ENCODE data around the gene USP48. TPM values are rescaled to one million over a fixed set of nuclear protein-coding genes. Genes with fewer than 3 reads are reported as not detected.

Gene USP48
- total RNA-seq, 2 experiments from 2014 or later: 73.3 to 76.0 TPM

GRCh38 chr1:21829294-21829693 lies 46.3 kb upstream of the USP48 start:
- H3K9me3 ChIP-seq (ENCODE audit: control insufficient read depth in 1 of 2, insufficient read depth in 1 of 2, low read length in 2 of 2): peaks cover 5 to 23% of the 10 kb centered on the region in 2 experiments
- no peak overlapping the region for H3K27ac ChIP-seq (ENCODE audit: low read depth in 1 of 2, low read length in 2 of 2)
- Mint-ChIP-seq H3K36me3 (ENCODE audit: low read depth) (peaks cover 18% of the 10 kb centered on the region), H3K4me3 (no peak overlapping the region), H3K4me1 (ENCODE audit: low read depth) (no peaks in the 10 kb centered on the region), H3K27me3 (no peaks in the 10 kb centered on the region), H3K9me3 (peaks cover 6% of the 10 kb centered on the region), H3K27ac (no peak overlapping the region)
- H3K36me3 ChIP-seq (ENCODE audit: insufficient read depth, low read length): peaks cover 3% of the 10 kb centered on the region
- intact Hi-C loops (cut with DNase I, micrococcal nuclease): no loop called here
- DNase-seq: no peak
- ChIA-PET CTCF (no interaction called here), POLR2A (no interaction called here)
- no peak overlapping the region for H3K4me3 ChIP-seq (ENCODE audit: low read length)
- no peak for ATAC-seq (ENCODE audit: poor library complexity)
- H3K4me1 ChIP-seq (ENCODE audit: insufficient read depth, low read length): no peaks in the 10 kb centered on the region
- TF ChIP-seq, protein P1, sequence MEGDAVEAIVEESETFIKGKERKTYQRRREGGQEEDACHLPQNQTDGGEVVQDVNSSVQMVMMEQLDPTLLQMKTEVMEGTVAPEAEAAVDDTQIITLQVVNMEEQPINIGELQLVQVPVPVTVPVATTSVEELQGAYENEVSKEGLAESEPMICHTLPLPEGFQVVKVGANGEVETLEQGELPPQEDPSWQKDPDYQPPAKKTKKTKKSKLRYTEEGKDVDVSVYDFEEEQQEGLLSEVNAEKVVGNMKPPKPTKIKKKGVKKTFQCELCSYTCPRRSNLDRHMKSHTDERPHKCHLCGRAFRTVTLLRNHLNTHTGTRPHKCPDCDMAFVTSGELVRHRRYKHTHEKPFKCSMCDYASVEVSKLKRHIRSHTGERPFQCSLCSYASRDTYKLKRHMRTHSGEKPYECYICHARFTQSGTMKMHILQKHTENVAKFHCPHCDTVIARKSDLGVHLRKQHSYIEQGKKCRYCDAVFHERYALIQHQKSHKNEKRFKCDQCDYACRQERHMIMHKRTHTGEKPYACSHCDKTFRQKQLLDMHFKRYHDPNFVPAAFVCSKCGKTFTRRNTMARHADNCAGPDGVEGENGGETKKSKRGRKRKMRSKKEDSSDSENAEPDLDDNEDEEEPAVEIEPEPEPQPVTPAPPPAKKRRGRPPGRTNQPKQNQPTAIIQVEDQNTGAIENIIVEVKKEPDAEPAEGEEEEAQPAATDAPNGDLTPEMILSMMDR (IDR thresholded peaks at IDR 0.05): no peak
- H3K27me3 ChIP-seq (ENCODE audit: control insufficient read depth in 1 of 2, insufficient read depth in 2 of 2, low read length in 2 of 2): no peaks in the 10 kb centered on the region

- intact Hi-C loops (cut with DNase I, micrococcal nuclease): no loop called here
- POLR2A ChIA-PET: no interaction called here
- DNase-seq (peak in 1 of 14 experiments; percentile 12), ATAC-seq (ENCODE audit: poor library complexity) (no peak)
- Histone ChIP-seq H3K36me3 (ENCODE audit: insufficient read depth, low read length) (no peaks in the 10 kb centered on the region), H3K4me1 (ENCODE audit: insufficient read depth, low read length) (no peaks in the 10 kb centered on the region), H3K27ac (ENCODE audit: low read depth in 1 of 2, low read length in 2 of 2) (no peak overlapping the region), H3K4me3 (ENCODE audit: low read length) (no peak overlapping the region), H3K27me3 (ENCODE audit: control insufficient read depth in 1 of 2, insufficient read depth in 2 of 2, low read length in 2 of 2) (no peaks in the 10 kb centered on the region), H3K9me3 (ENCODE audit: control insufficient read depth in 1 of 2, insufficient read depth in 1 of 2, low read length in 2 of 2) (peaks cover 2 to 17% of the 10 kb centered on the region in 2 experiments)
- H3K4me3 Mint-ChIP-seq: no peak overlapping the region
- peaks cover 12% of the 10 kb centered on the region for H3K36me3 Mint-ChIP-seq (ENCODE audit: low read depth)
- H3K27me3 Mint-ChIP-seq: no peaks in the 10 kb centered on the region
- H3K27ac Mint-ChIP-seq: no peak overlapping the region
- no peaks in the 10 kb centered on the region for H3K4me1 Mint-ChIP-seq (ENCODE audit: low read depth)
- CTCF ChIA-PET: no interaction called here
- peaks cover 3% of the 10 kb centered on the region for H3K9me3 Mint-ChIP-seq
- TF ChIP-seq, protein P1 (IDR thresholded peaks at IDR 0.05): no peak
These were observed 45.7 kb upstream of the USP48 start for GRCh38 chr1:21828506-21829210.

DNA sequence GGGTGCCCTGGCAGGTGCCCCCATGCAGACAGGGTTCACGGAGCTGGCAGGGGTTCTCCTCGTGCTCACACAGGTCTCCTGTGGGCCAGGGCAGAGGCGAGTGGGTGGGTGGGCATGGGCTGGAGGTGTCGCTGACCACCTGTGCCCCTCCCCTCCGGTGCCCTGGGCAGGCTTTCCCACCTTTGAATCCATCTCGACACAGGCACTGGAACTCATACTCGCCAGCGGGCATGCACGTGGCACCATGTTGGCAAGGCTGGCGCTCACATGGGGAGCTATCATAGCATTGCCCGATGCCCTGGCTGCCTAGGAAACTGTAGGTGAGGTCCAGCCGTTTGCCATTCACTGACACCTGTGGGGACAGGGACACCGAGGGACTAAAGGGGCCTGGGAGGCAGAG lies 45.1 kb upstream of the USP48 start:
- Histone ChIP-seq H3K27ac (ENCODE audit: low read depth in 1 of 2, low read length in 2 of 2) (no peak overlapping the region), H3K4me1 (ENCODE audit: insufficient read depth, low read length) (no peaks in the 10 kb centered on the region), H3K9me3 (ENCODE audit: control insufficient read depth in 1 of 2, insufficient read depth in 1 of 2, low read length in 2 of 2) (peaks cover 0 to 12% of the 10 kb centered on the region in 2 experiments), H3K36me3 (ENCODE audit: insufficient read depth, low read length) (no peaks in the 10 kb centered on the region), H3K4me3 (ENCODE audit: low read length) (no peak overlapping the region), H3K27me3 (ENCODE audit: control insufficient read depth in 1 of 2, insufficient read depth in 2 of 2, low read length in 2 of 2) (no peaks in the 10 kb centered on the region)
- H3K27me3 Mint-ChIP-seq: no peaks in the 10 kb centered on the region
- POLR2A ChIA-PET: no interaction called here
- no peak overlapping the region for H3K27ac Mint-ChIP-seq
- intact Hi-C loops (cut with DNase I, micrococcal nuclease): no loop called here
- no peak for ATAC-seq (ENCODE audit: poor library complexity)
- H3K4me3 Mint-ChIP-seq: no peak overlapping the region
- no peaks in the 10 kb centered on the region for H3K4me1 Mint-ChIP-seq (ENCODE audit: low read depth)
- TF ChIP-seq, protein P1 (IDR thresholded peaks at IDR 0.05): no peak
- DNase-seq: no peak
- CTCF ChIA-PET: no interaction called here
- peaks cover 3% of the 10 kb centered on the region for H3K9me3 Mint-ChIP-seq
- H3K36me3 Mint-ChIP-seq (ENCODE audit: low read depth): peaks cover 12% of the 10 kb centered on the region

Measured in CD4-positive, alpha-beta T cell (primary cell).